ENCODE data around the gene HERC3.

- TF ChIP-seq, protein P1, sequence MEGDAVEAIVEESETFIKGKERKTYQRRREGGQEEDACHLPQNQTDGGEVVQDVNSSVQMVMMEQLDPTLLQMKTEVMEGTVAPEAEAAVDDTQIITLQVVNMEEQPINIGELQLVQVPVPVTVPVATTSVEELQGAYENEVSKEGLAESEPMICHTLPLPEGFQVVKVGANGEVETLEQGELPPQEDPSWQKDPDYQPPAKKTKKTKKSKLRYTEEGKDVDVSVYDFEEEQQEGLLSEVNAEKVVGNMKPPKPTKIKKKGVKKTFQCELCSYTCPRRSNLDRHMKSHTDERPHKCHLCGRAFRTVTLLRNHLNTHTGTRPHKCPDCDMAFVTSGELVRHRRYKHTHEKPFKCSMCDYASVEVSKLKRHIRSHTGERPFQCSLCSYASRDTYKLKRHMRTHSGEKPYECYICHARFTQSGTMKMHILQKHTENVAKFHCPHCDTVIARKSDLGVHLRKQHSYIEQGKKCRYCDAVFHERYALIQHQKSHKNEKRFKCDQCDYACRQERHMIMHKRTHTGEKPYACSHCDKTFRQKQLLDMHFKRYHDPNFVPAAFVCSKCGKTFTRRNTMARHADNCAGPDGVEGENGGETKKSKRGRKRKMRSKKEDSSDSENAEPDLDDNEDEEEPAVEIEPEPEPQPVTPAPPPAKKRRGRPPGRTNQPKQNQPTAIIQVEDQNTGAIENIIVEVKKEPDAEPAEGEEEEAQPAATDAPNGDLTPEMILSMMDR (conservative IDR thresholded peaks at IDR 0.05), result no peak
- TF ChIP-seq EZH2 (IDR thresholded peaks at IDR 0.05; ENCODE audit: low read depth), result no peak
These were observed 98.1 kb downstream of the HERC3 start for GRCh38 chr4:88690355-88690754.
